MV-4-11 (cell line): Measurements from ENCODE around the gene CLIP3.

ENCODE experiments used
- DNase-seq: peaks from one replicate; lab custom pipeline; 2025; lab: John Stamatoyannopoulos, UW

Gene CLIP3

GRCh38 chr19:35978271-35978670, 54.4 kb downstream of the CLIP3 start:
- DNase-seq, result no peak

DNA sequence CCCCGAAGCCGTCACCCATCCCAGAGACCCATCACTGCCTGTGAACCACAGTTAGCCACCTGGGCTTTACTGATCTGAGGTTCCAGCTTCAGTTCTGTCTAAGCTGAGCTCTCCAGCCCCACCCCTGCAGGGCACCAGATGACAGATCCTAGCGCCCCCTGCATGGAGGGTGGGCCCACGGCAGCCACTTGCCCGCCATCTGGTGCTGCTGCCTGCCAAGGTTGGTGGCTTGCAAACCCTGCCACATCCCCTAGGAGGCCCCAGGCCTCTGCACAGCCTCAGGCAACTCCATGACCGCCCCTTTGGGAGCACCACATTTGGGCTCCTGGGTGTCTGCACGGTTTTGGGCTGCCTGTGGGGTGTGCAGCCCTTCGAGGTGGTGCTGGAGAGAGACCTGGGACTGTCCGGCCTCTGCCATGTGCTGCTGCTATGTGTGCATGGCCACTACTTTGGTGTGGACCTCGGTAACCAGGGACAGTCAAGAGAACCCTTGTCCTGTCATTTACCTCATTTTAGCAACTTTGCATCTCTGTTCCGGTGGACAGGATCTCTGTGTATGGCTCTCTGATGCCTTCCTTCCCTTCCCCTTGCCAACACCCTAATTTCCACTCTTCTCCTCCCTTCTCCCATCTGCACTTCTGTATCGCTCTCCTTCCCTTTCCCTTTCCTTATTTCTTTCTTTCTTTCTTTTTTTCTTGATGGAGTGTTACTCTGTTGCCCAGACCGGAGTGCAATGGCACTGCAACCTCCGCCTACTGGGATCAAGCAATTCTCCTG, 55.0 kb downstream of the CLIP3 start:
- DNase-seq, result peak; percentile 76

- DNase-seq, result peak; percentile 8
Measured at GRCh38 chr19:35975608-35976214, 57.0 kb downstream of the CLIP3 start.

GRCh38 chr19:35973487-35973886, 59.2 kb downstream of the CLIP3 start:
- DNase-seq, result peak; percentile 24

- DNase-seq, result no peak
Measured at GRCh38 chr19:35966771-35967170, 65.9 kb downstream of the CLIP3 start.
